Mammary epithelial cell (primary cell): ENCODE results near the gene EP300.

Experiments
- EZH2 ChIP-seq: IDR thresholded peaks from 2 replicates; pipeline ENCODE4 v1.6.1; 2012; ENCODE audit warnings: low read length, inconsistent platforms, borderline replicate concordance
- TF ChIP-seq, protein P1 (sequence below), 2 donors: IDR thresholded peaks in 1 of 2; conservative IDR thresholded peaks in 1 of 2; 2 replicates each; pipeline ENCODE4 v1.5.1; 2011 to 2012; ENCODE audit warnings: inconsistent platforms in 2 of 2, low read length in 2 of 2, mild to moderate bottlenecking in 2 of 2, control low read depth in 1 of 2, low read depth in 1 of 2; ENCODE audit not compliant: insufficient read depth in 1 of 2; ENCODE audit errors: extremely low read depth in 1 of 2

DNA sequence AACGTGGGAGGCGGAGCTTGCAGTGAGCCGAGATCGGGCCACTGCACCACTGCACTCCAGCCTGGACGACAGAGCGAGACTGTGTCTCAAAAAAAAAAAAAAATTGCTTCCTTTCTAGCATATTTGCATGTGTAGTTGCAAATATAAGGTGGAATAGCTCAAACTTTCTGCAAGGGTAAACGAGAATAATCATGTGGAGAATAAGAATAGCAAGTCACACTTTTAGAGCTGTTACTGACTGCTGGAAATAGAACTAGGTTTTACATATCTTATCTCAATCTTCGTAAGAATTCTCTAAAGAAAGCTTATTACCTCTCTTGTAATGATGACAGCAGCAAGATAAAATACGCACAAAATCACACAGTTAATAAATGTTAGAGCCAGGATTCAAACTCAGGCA is 114.3 kb downstream of the EP300 start:
- TF ChIP-seq, protein P1, sequence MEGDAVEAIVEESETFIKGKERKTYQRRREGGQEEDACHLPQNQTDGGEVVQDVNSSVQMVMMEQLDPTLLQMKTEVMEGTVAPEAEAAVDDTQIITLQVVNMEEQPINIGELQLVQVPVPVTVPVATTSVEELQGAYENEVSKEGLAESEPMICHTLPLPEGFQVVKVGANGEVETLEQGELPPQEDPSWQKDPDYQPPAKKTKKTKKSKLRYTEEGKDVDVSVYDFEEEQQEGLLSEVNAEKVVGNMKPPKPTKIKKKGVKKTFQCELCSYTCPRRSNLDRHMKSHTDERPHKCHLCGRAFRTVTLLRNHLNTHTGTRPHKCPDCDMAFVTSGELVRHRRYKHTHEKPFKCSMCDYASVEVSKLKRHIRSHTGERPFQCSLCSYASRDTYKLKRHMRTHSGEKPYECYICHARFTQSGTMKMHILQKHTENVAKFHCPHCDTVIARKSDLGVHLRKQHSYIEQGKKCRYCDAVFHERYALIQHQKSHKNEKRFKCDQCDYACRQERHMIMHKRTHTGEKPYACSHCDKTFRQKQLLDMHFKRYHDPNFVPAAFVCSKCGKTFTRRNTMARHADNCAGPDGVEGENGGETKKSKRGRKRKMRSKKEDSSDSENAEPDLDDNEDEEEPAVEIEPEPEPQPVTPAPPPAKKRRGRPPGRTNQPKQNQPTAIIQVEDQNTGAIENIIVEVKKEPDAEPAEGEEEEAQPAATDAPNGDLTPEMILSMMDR (conservative IDR thresholded peaks at IDR 0.05 in 1 of 2, IDR thresholded peaks at IDR 0.05 in 1 of 2; ENCODE audit: extremely low read depth in 1 of 2, insufficient read depth in 1 of 2, low read depth in 1 of 2, low read length in 2 of 2), result no peak
- TF ChIP-seq EZH2, result no peak
